A673 (cell line): ENCODE measurements around the gene MYD88. TPM values are rescaled to one million over a fixed set of nuclear protein-coding genes. Genes with fewer than 3 reads are reported as not detected.

Experiments used
- BruUV-seq: library from RNA; stranded (reverse); fragments of 400-500 nt; replicated peaks from 2 replicates; lab custom pipeline; 2021; lab: Mats Ljungman, UMichigan
- CTCF ChIA-PET: fragments of 300-600 bp; sonication (Branson Sonifier 250); formaldehyde crosslinking; loops from one replicate; lab custom pipeline; 2022; ENCODE audit warnings: antibody characterized with exemption; lab: Charles Lee
- POLR2A ChIA-PET: fragments of 300-600 bp; sonication (Branson Sonifier 250); formaldehyde crosslinking; loops from one replicate; lab custom pipeline; 2022; ENCODE audit warnings: antibody characterized with exemption; ENCODE audit not compliant: low non-redundant PET; lab: Charles Lee
- DNase-seq: peaks from one replicate; pipeline ENCODE4 v3.0.0-alpha.2; 2015; ENCODE audit warnings: low spot score
- H3K27ac ChIP-seq: fragments of 200-600 bp; sonication (generic); 2 replicates; pipeline ENCODE4 v1.5.1; 2016; ENCODE audit warnings: mixed run types, low read depth, mild to moderate bottlenecking, mixed read lengths, antibody characterized with exemption, low read length; ENCODE audit not compliant: poor library complexity, severe bottlenecking
- H3K27me3 ChIP-seq: fragments of 200-600 bp; sonication (generic); replicated peaks from 2 replicates; pipeline ENCODE4 v1.6.1; 2017; ENCODE audit warnings: mixed run types, low read depth, mild to moderate bottlenecking, mixed read lengths, antibody characterized with exemption, low read length; ENCODE audit not compliant: insufficient read depth, poor library complexity
- H3K36me3 ChIP-seq: fragments of 200-600 bp; sonication (generic); 2 replicates; pipeline ENCODE4 v1.6.1; 2016; ENCODE audit warnings: mixed run types, mild to moderate bottlenecking, mixed read lengths, antibody characterized with exemption, low read length; ENCODE audit not compliant: insufficient read depth, poor library complexity, severe bottlenecking
- H3K4me1 ChIP-seq: fragments of 200-600 bp; sonication (generic); 2 replicates; pipeline ENCODE4 v1.6.1; 2017; ENCODE audit warnings: mixed run types, mild to moderate bottlenecking, mixed read lengths, antibody characterized with exemption, low read length; ENCODE audit not compliant: insufficient read depth, poor library complexity, severe bottlenecking
- H3K4me3 ChIP-seq: fragments of 200-600 bp; sonication (generic); 2 replicates; pipeline ENCODE4 v1.5.1; 2016; ENCODE audit warnings: low read depth, mixed run types, mild to moderate bottlenecking, mixed read lengths, low read length; ENCODE audit not compliant: poor library complexity, severe bottlenecking
- H3K9me3 ChIP-seq: fragments of 200-600 bp; sonication (generic); 2 replicates; pipeline ENCODE4 v1.6.1; 2016; ENCODE audit warnings: mixed run types, low read depth, mild to moderate bottlenecking, mixed read lengths, antibody characterized with exemption, low read length; ENCODE audit not compliant: poor library complexity, severe bottlenecking
- CTCF ChIP-seq: fragments of 300-800, 200-600 bp; sonication (generic); conservative IDR thresholded peaks from 2 replicates; pipeline ENCODE4 v1.5.1; 2017; ENCODE audit warnings: low read depth, mild to moderate bottlenecking, antibody characterized with exemption, low read length, moderate library complexity, mixed read lengths
- EZH2 ChIP-seq: fragments of 200-600 bp; sonication (generic); IDR thresholded peaks from 2 replicates; pipeline ENCODE4 v1.6.1; 2017; ENCODE audit warnings: borderline replicate concordance, low read depth, mild to moderate bottlenecking, mixed read lengths, antibody characterized with exemption, low read length; ENCODE audit not compliant: poor library complexity, severe bottlenecking
- intact Hi-C: fragments of 100-400 bp; cut with micrococcal nuclease; formaldehyde crosslinking; loops from one replicate; pipeline ENCODE4 v1.10.0; 2022; ENCODE audit not compliant: unreplicated experiment
- total RNA-seq: library from RNA; stranded (reverse); gene quantifications from 2 replicates; pipeline ENCODE4 v1.2.3, GENCODE V29; 2021

MYD88 gene
- total RNA-seq, 1 experiment from 2014 or later = 11.9 TPM

DNA sequence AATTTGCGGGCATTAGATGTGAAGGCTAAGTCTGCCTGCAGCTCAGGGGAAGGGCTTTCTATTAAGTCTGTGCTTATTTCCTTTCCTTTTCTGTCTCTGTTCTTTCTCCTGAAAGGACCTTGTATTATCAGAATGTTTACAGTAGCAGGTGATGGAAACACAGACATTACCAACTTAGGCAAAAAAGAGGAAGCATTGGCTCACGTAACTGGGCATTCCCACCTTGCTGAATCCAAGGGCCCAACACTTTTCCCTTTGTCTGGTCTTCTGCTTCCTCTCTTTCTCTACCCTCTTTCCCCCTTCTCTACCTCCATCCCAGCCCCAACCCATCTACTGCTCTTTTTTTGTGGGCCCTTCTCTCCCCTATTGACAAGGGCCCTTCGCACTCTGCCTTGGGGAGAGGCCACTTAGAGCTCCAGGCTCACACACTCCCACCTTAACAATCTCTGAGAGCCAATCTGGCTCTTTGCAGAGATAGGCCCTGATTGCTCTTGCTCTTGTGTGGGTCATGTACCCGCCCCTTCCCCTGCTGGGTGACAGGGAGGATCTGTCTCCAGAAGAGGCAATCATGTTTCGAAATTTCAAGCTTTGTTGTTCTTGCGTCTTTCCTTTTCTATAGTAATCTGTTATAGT is 36.5 kb upstream of the MYD88 start:
- no TSS peak for BruUV-seq
- no peaks in the 10 kb centered on the region for H3K27me3 ChIP-seq
- H3K36me3 ChIP-seq = no peaks in the 10 kb centered on the region
- no peak for DNase-seq
- ChIA-PET CTCF (no interaction called here), POLR2A (no interaction called here)
- H3K4me1 ChIP-seq = no peaks in the 10 kb centered on the region
- H3K4me3 ChIP-seq = no peak overlapping the region
- H3K27ac ChIP-seq = no peak overlapping the region
- intact Hi-C loops = no loop called here
- H3K9me3 ChIP-seq = no peaks in the 10 kb centered on the region
- TF ChIP-seq CTCF (no peak), EZH2 (no peak)

- Histone ChIP-seq H3K27me3 (no peaks in the 10 kb centered on the region), H3K4me3 (no peak overlapping the region), H3K36me3 (no peaks in the 10 kb centered on the region), H3K4me1 (no peaks in the 10 kb centered on the region), H3K27ac (no peak overlapping the region), H3K9me3 (no peaks in the 10 kb centered on the region)
- POLR2A ChIA-PET = no interaction called here
- TF ChIP-seq CTCF (no peak), EZH2 (no peak)
- no peak for DNase-seq
- BruUV-seq = no TSS peak
- CTCF ChIA-PET = no interaction called here
- intact Hi-C loops = no loop called here
Measured at GRCh38 chr3:38102444-38102814, 36.0 kb upstream of the MYD88 start.

GRCh38 chr3:38105525-38105924 is 32.9 kb upstream of the MYD88 start:
- Histone ChIP-seq H3K9me3 (no peaks in the 10 kb centered on the region), H3K27ac (no peak overlapping the region), H3K4me1 (no peaks in the 10 kb centered on the region), H3K4me3 (no peak overlapping the region), H3K27me3 (no peaks in the 10 kb centered on the region), H3K36me3 (no peaks in the 10 kb centered on the region)
- no TSS peak for BruUV-seq
- intact Hi-C loops = no loop called here
- POLR2A ChIA-PET = no interaction called here
- DNase-seq = no peak
- CTCF ChIA-PET = no interaction called here
- no peak for TF ChIP-seq CTCF
- no peak for TF ChIP-seq EZH2
